ENCODE data around the gene CCNDBP1. TPM values are rescaled to one million over a fixed set of nuclear protein-coding genes. Genes with fewer than 3 reads are reported as not detected.
"Not testable (repeated sequence)": the region's sequence is repeated elsewhere in the genome, so short reads cannot be mapped to it uniquely, and the experiment has no call there.

The CCNDBP1 gene
- total RNA-seq, 4 donors from 2014 or later, result 44.9 to 87.2 (median 69.6) TPM

DNA sequence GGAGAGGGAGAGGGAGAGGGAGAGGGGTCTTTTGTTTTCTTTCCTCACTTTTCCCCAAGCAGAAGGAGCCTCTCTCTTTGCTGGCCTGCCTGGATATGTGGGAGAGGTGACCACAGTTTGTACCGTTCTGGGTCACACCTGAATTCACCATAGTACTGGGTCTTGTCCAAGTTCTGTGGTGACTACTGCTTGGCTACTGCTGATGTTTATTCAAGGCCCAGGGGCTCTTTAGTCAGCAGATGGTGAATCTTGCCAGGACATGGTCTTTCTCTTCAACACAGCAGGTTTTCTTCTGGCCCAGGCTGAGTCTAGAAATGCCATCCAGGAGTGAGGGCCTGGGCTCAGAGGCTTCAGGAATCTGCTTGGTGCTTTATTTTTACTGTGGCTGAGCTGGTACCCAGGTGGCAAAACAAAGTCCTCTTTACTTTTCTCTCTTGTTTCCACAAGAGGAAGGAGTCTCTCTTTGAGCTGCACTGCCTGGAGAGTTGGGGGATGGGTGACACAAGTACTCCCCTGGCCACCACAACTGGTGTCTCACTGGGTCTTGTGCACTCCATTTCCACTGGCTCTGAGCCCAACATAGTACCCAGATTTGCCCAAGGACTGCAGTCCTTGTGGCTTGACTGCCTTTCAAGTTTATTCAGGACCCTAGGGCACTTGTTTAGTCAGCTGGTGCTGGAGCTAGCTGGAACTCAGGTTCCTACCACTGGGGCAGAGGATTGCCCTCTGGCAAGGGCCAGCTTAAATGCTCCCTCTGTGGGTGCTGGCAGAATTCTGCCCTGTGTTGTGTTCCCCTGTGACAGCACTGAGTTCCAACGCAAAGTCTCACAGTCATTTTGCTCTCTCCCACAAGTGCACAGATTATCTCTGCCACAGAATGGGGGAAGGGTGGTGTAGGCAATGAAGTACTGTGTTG lies 16.8 kb upstream of the CCNDBP1 start:
- Histone ChIP-seq H3K27ac (replicated peaks in 1 of 4) (peak overlapping the region in 2 of 4 donors; percentile 1 to 25), H3K9me3 (no peaks in the 10 kb centered on the region), H3K4me1 (peaks cover 6 to 10% (median 8%) of the 10 kb centered on the region in 4 donors), H3K4me3 (no peak overlapping the region), H3K36me3 (peaks cover 18 to 83% (median 43%) of the 10 kb centered on the region in 4 donors), H3K27me3 (no peaks in the 10 kb centered on the region)
- no peak for DNase-seq (ENCODE audit: extremely low spot score)
- TF ChIP-seq EP300 (IDR thresholded peaks at IDR 0.05) (no peak), CTCF (IDR thresholded peaks at IDR 0.05) (no peak), POLR2AphosphoS5 (IDR thresholded peaks at IDR 0.05) (no peak), POLR2A (IDR thresholded peaks at IDR 0.05; ENCODE audit: low read depth) (no peak)
- 58% methylated on average over 1 of the region's 2 CpGs for WGBS
- intact Hi-C loops (cut with DNase I), result no loop called here

DNA sequence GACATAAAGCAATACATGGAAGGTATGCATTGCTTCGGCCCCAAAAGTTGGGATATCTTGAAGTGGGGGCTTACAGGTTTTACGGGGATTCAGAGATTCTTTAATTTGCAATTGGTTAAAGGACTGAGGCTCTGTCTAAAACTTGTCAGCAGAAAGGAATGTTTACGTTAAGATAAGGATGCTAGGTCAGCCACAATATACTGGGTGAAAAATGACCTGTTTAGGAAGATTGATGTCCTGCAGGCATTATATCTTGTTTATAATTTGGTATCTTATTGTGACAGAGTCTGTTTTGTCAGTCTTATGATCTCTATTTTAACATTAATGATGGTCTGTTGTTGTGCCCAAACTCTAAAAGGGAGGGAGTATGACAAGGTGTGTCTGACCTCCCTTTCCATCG lies 15.3 kb upstream of the CCNDBP1 start:
- Histone ChIP-seq H3K4me1 (peaks cover 6 to 10% (median 8%) of the 10 kb centered on the region in 4 donors), H3K36me3 (peaks cover 11 to 83% (median 39%) of the 10 kb centered on the region in 4 donors), H3K27me3 (no peaks in the 10 kb centered on the region), H3K4me3 (no peak overlapping the region), H3K27ac (replicated peaks in 1 of 4) (no peak overlapping the region), H3K9me3 (no peaks in the 10 kb centered on the region)
- WGBS, result 93% methylated on average over 4 of the region's 4 CpGs
- no peak for DNase-seq (ENCODE audit: extremely low spot score)
- intact Hi-C loops (cut with DNase I), result no loop called here
- TF ChIP-seq POLR2AphosphoS5 (IDR thresholded peaks at IDR 0.05) (no peak), EP300 (IDR thresholded peaks at IDR 0.05) (no peak), CTCF (IDR thresholded peaks at IDR 0.05) (no peak), POLR2A (IDR thresholded peaks at IDR 0.05; ENCODE audit: low read depth) (no peak)

- H3K27me3 ChIP-seq; H3K9me3 ChIP-seq; DNase-seq (ENCODE audit: extremely low spot score); intact Hi-C loops (cut with DNase I); H3K4me3 ChIP-seq; H3K4me1 ChIP-seq; H3K27ac ChIP-seq (replicated peaks in 1 of 4): not testable (repeated sequence)
- 98% methylated on average over 17 of the region's 25 CpGs for WGBS
- H3K36me3 ChIP-seq, result peaks cover 3 to 65% (median 36%) of the 10 kb centered on the region in 4 donors
Measured at GRCh38 chr15:43175656-43176309, 9.4 kb upstream of the CCNDBP1 start.

- H3K9me3 ChIP-seq; DNase-seq (ENCODE audit: extremely low spot score); H3K27ac ChIP-seq (replicated peaks in 1 of 4); intact Hi-C loops (cut with DNase I); H3K4me3 ChIP-seq; H3K27me3 ChIP-seq: not testable (repeated sequence)
- Histone ChIP-seq H3K4me1 (peaks cover 0 to 13% (median 9%) of the 10 kb centered on the region in 4 donors), H3K36me3 (peaks cover 0 to 62% (median 32%) of the 10 kb centered on the region in 4 donors)
- WGBS, result 95% methylated on average over 2 of the region's 2 CpGs
Measured at GRCh38 chr15:43177147-43177546, 8.1 kb upstream of the CCNDBP1 start.

DNA sequence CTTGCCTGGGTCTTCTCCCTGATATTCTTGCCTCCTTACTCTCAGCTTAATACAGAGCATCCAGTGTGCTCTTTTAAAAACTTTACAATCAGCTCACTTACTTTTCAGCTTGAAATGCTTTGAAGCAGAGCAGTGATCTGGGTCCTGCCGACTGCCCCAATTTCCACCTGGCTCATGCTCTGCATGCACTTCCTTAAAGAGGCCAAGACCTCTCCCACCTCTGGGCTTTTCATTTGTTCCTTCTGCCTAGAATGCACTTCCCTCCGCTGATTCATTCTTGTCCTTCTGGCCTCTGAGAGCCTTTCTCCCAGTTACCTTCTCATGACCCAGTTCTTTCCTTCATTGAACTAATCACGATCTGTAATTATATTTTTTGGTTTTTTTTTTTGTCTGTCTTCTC lies 1.9 kb upstream of the CCNDBP1 start:
- DNase-seq (ENCODE audit: extremely low spot score), result no peak
- H3K4me3 ChIP-seq, result no peak overlapping the region
- intact Hi-C loops (cut with DNase I), result loop anchor here (10.0 kb wide), 1 partner anchor 48 kb away; the partner anchor contains the start of gene TMEM62
- H3K9me3 ChIP-seq, result no peaks in the 10 kb centered on the region
- peaks cover 22 to 48% (median 29%) of the 10 kb centered on the region in 4 donors for H3K4me1 ChIP-seq
- TF ChIP-seq CTCF (IDR thresholded peaks at IDR 0.05) (no peak), POLR2A (IDR thresholded peaks at IDR 0.05; ENCODE audit: low read depth) (no peak), POLR2AphosphoS5 (IDR thresholded peaks at IDR 0.05) (no peak), EP300 (IDR thresholded peaks at IDR 0.05) (no peak)
- H3K36me3 ChIP-seq, result peaks cover 0 to 32% (median 6%) of the 10 kb centered on the region in 4 donors
- H3K27me3 ChIP-seq, result no peaks in the 10 kb centered on the region
- H3K27ac ChIP-seq (replicated peaks in 1 of 4), result no peak overlapping the region
- WGBS, result 83% methylated on average over 3 of the region's 3 CpGs
